Jurkat, Clone E6-1 (cell line): ENCODE data around the gene SLC9A9.

ENCODE experiments used
- DNase-seq: peaks from one replicate; pipeline ENCODE4 v3.0.0-alpha.2; 2011; ENCODE audit warnings: low read depth, low spot score
- H3K4me3 ChIP-seq: 2 replicates; pipeline ENCODE4 v1.5.1; 2011; ENCODE audit warnings: mild to moderate bottlenecking, low read length, control low read depth, moderate library complexity

SLC9A9 gene

DNA sequence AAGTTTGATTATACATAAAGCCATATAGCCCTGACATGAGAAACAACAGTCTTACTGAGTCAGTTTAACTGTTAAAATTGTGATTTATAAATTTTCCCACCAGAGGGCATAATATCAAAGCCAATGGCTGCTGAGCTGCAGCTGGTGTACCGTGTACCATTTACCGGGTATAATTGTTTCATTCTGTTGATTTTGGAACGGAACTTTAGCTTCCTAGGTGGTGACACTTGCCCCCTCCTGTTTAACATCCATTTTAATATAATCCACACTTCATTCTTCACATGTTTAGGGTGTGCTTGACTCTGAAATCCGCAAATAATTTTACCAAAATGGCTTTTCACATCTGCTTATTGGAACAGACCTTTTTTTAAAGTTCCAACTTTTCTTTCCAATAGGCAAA lies 72.8 kb downstream of the SLC9A9 start:
- DNase-seq: peak; percentile 43

GRCh38 chr3:143771939-143772338 lies 76.3 kb downstream of the SLC9A9 start:
- DNase-seq: no peak
- H3K4me3 ChIP-seq: no peak overlapping the region

More for the DNA sequence above, 72.8 kb downstream of the SLC9A9 start:
- H3K4me3 ChIP-seq: no peak overlapping the region

- H3K4me3 ChIP-seq: no peak overlapping the region
- no peak for DNase-seq
Observed at GRCh38 chr3:143771258-143771657, 77.0 kb downstream of the SLC9A9 start.

DNA sequence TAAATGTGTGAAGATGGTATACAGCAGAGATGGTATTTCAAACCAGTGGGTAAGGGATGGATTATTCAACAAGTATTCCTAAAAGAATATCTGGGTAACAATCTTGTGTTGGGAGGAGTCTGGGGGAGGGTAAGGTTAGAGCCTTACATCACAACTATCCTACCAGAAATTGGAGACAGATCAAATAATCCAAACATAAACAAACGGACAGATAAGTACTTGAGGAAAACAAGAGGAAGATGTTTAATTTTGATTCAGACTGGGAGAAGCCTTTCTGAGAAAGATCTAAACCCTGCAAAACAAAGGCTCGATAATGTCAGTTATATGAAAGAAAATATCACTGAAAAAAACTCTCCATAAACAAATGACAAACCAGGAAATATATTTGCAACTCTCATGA lies 77.9 kb downstream of the SLC9A9 start:
- DNase-seq: no peak

GRCh38 chr3:143769616-143770015 lies 78.7 kb downstream of the SLC9A9 start:
- H3K4me3 ChIP-seq: no peak overlapping the region
- DNase-seq: no peak

More for the DNA sequence above, 77.9 kb downstream of the SLC9A9 start:
- H3K4me3 ChIP-seq: no peak overlapping the region

DNA sequence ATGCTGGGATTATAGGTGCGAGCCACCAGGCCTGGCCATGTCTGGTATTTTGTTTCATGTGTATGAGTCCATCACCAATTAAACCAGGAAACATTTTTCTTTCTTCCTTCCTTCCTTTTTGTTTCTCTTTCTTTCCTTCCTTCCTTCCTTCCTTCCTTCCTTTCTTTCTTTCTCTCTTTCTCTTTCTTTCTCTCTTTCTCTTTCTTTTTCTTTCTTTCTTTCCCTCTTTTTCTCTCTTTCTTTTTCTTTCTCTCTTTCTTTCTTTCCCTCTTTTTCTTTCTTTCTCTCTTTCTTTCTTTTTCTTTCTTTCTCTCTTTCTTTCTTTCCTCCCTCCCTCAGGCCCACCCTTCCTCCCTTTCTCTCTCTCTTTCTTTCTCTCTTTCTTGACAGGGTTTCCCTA lies 83.4 kb downstream of the SLC9A9 start:
- H3K4me3 ChIP-seq: no peak overlapping the region
- DNase-seq: no peak

GRCh38 chr3:143763564-143764162 lies 84.6 kb downstream of the SLC9A9 start:
- no peak for DNase-seq
- H3K4me3 ChIP-seq: no peak overlapping the region

- DNase-seq: peak; percentile 55
- H3K4me3 ChIP-seq: no peak overlapping the region
Observed at GRCh38 chr3:143757691-143758090, 90.6 kb downstream of the SLC9A9 start.

- H3K4me3 ChIP-seq: no peak overlapping the region
- DNase-seq: no peak
Observed at GRCh38 chr3:143755978-143756377, 92.3 kb downstream of the SLC9A9 start.

GRCh38 chr3:143754090-143754489 lies 94.2 kb downstream of the SLC9A9 start:
- H3K4me3 ChIP-seq: no peak overlapping the region
- no peak for DNase-seq

DNA sequence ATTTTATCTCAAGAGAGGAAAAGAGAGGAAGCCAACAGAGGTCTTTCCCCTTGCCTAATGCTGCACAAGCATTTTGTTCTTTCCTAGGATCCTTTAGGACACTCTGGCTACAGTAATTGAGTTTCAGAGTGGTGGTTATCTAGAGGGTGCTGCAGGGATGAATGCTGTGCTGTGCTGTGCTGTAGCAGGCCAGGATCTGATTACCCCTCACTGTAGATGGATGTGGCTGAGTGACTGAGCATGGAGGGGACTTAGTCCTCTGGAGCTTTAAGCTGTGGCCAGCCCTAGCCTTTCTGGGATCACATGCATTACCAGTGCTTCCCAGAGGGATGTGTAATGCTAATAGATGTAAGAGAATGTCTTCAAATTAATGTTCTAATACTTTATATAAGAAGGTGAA lies 94.8 kb downstream of the SLC9A9 start:
- H3K4me3 ChIP-seq: no peak overlapping the region
- no peak for DNase-seq

- DNase-seq: no peak
- H3K4me3 ChIP-seq: no peak overlapping the region
Observed at GRCh38 chr3:143753006-143753405, 95.3 kb downstream of the SLC9A9 start.

GRCh38 chr3:143751643-143752178 lies 96.6 kb downstream of the SLC9A9 start:
- peak overlapping the region; percentile 22 for H3K4me3 ChIP-seq
- DNase-seq: peak; percentile 67

DNA sequence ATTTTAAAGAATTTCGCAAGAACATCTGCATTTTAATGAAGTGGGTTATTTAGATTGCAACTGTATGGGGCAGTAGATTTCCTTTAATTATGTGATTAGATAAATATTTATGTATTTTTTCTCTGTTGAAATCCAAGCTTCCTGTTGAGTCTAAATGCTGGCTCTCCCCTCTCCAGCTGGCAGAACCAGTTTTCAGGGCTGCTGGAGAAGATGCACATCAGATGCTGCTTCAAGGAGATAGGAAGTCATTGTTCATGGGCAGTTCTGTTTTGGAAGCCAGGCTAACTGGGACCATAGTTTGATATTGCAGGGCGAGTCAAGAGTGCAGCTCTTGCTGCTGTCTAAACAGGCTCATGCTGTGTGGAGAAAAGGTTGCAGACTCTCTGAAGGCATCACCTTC lies 97.4 kb downstream of the SLC9A9 start:
- DNase-seq: no peak
- no peak overlapping the region for H3K4me3 ChIP-seq

- no peak for DNase-seq
- H3K4me3 ChIP-seq: no peak overlapping the region
Observed at GRCh38 chr3:143749926-143750325, 98.3 kb downstream of the SLC9A9 start.

DNA sequence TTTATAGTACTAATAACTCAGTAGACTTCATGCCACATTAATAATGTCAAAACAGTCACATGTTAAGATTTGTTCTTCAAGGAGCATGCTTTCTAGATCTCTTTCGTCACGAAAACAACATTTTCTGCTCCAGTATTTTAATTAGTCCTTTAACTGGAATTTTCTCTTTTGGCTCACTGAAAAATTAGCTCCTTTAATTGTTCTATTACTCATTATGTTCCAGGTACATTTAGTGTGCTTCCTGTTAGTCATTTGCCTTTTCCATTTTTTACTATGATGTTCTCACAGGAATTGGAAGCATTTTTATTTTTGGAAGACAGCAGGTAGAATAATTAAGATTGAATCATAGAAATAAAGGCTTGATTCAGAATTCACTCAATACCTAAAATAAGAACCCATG lies 111.2 kb downstream of the SLC9A9 start:
- DNase-seq: no peak
- H3K4me3 ChIP-seq: no peak overlapping the region

- no peak for DNase-seq
- H3K4me3 ChIP-seq: no peak overlapping the region
Observed at GRCh38 chr3:143736205-143736997, 111.9 kb downstream of the SLC9A9 start.

- DNase-seq: no peak
- H3K4me3 ChIP-seq: no peak overlapping the region
Observed at GRCh38 chr3:143731776-143732175, 116.5 kb downstream of the SLC9A9 start.

- H3K4me3 ChIP-seq: no peak overlapping the region
- peak; percentile 20 for DNase-seq
Observed at GRCh38 chr3:143731320-143731719, 116.9 kb downstream of the SLC9A9 start.

DNA sequence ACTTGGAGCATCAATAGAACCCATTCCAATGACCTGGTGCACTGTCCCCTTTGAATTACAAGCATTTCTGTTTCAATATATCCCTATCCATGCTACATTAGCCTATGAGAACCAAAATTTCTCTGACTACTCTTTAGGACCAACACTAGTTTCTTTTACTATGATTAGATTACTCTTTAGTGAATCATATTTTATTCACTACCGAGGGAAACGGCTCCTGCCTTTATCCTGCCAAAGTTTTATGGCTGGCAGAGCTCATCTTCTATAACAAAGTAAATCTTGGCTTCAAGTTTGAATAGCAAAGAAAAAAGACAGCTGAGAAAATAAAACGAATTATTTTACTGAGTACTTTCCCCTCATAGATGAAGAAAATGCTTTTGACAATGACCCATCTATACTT lies 120.9 kb downstream of the SLC9A9 start:
- no peak overlapping the region for H3K4me3 ChIP-seq
- DNase-seq: no peak

- DNase-seq: no peak
Observed at GRCh38 chr3:143726727-143727126, 121.5 kb downstream of the SLC9A9 start.

More at GRCh38 chr3:143726727-143727126, 121.5 kb downstream of the SLC9A9 start:
- no peak overlapping the region for H3K4me3 ChIP-seq
